Calu3 (cell line): ENCODE results near the gene ULK4. TPM values are rescaled to one million over a fixed set of nuclear protein-coding genes. Genes with fewer than 3 reads are reported as not detected.
A peak's percentile ranks its signal among the peaks of the same experiment; 100 is the strongest.
"Not testable (repeated sequence)": the region's sequence is repeated elsewhere in the genome, so short reads cannot be mapped to it uniquely, and the experiment has no call there.

ENCODE experiments used
- BruUV-seq: library from RNA; stranded (reverse); fragments of 400-500 nt; replicated peaks from 2 replicates; lab custom pipeline; 2021; lab: Mats Ljungman, UMichigan
- CTCF ChIA-PET: fragments of 300-600 bp; sonication (Branson Sonifier 250); formaldehyde crosslinking; loops from one replicate; lab custom pipeline; 2022; ENCODE audit warnings: antibody characterized with exemption; lab: Charles Lee
- DNase-seq: peaks from one replicate; pipeline ENCODE4 v3.0.0; 2022
- H3K27ac Mint-ChIP-seq: one replicate; pipeline ENCODE4 v1.8.0; 2022; ENCODE audit warnings: mixed read lengths; ENCODE audit not compliant: unreplicated experiment
- H3K27me3 Mint-ChIP-seq: one replicate; pipeline ENCODE4 v1.8.0; 2022; ENCODE audit warnings: mixed read lengths; ENCODE audit not compliant: unreplicated experiment
- H3K36me3 Mint-ChIP-seq: one replicate; pipeline ENCODE4 v1.8.0; 2022; ENCODE audit warnings: mild to moderate bottlenecking, moderate library complexity, mixed read lengths; ENCODE audit not compliant: insufficient read depth, unreplicated experiment
- H3K4me1 Mint-ChIP-seq: one replicate; pipeline ENCODE4 v1.8.0; 2022; ENCODE audit warnings: mild to moderate bottlenecking, low read depth, mixed read lengths; ENCODE audit not compliant: unreplicated experiment
- H3K4me3 Mint-ChIP-seq: one replicate; pipeline ENCODE4 v1.8.0; 2022; ENCODE audit warnings: mild to moderate bottlenecking, low read depth, moderate library complexity, mixed read lengths; ENCODE audit not compliant: unreplicated experiment
- H3K9me3 Mint-ChIP-seq: one replicate; pipeline ENCODE4 v1.8.0; 2022; ENCODE audit warnings: low read depth, mixed read lengths; ENCODE audit not compliant: unreplicated experiment
- intact Hi-C: fragments of 100-400 bp; cut with micrococcal nuclease; formaldehyde crosslinking; loops from one replicate; pipeline ENCODE4 v1.10.0; 2022; ENCODE audit not compliant: unreplicated experiment
- total RNA-seq: library from RNA; stranded (reverse); gene quantifications from 2 replicates; pipeline ENCODE4 v1.2.3, GENCODE V29; 2022
- TF ChIP-seq, protein P1 (sequence below): fragments of 200-600 bp; IDR thresholded peaks from one replicate; pipeline ENCODE4 v1.8.0; 2022; ENCODE audit warnings: antibody characterized with exemption; ENCODE audit not compliant: unreplicated experiment

ULK4 gene
- total RNA-seq, 1 experiment from 2014 or later = 8.7 TPM

DNA sequence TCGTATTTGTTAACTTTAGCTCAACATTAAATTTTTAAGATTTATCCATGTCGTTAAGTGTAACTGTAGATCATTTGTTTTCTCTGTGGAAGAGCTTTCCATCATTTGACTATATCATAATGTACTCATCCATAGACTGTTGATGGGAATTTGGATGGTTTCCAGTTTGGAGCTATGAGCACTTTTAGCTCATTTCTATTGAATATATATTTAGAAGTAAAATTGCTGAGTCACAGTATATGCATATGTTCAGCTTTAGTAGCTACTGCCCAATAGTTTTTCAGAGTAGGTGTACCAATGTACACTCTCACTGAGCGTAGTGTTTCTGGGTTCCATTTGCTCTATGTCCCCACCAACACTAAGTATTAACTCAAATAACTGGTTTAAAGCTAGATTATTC, 263.0 kb downstream of the ULK4 start:
- H3K27me3 Mint-ChIP-seq = no peaks in the 10 kb centered on the region
- no peak for DNase-seq
- H3K4me1 Mint-ChIP-seq = no peaks in the 10 kb centered on the region
- H3K36me3 Mint-ChIP-seq = no peaks in the 10 kb centered on the region
- TF ChIP-seq, protein P1, sequence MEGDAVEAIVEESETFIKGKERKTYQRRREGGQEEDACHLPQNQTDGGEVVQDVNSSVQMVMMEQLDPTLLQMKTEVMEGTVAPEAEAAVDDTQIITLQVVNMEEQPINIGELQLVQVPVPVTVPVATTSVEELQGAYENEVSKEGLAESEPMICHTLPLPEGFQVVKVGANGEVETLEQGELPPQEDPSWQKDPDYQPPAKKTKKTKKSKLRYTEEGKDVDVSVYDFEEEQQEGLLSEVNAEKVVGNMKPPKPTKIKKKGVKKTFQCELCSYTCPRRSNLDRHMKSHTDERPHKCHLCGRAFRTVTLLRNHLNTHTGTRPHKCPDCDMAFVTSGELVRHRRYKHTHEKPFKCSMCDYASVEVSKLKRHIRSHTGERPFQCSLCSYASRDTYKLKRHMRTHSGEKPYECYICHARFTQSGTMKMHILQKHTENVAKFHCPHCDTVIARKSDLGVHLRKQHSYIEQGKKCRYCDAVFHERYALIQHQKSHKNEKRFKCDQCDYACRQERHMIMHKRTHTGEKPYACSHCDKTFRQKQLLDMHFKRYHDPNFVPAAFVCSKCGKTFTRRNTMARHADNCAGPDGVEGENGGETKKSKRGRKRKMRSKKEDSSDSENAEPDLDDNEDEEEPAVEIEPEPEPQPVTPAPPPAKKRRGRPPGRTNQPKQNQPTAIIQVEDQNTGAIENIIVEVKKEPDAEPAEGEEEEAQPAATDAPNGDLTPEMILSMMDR = no peak
- no peak overlapping the region for H3K4me3 Mint-ChIP-seq
- no peaks in the 10 kb centered on the region for H3K9me3 Mint-ChIP-seq
- BruUV-seq = no TSS peak
- CTCF ChIA-PET = no interaction called here
- H3K27ac Mint-ChIP-seq = no peak overlapping the region
- intact Hi-C loops = no loop called here

GRCh38 chr3:41697702-41698101, 264.2 kb downstream of the ULK4 start:
- no peak overlapping the region for H3K27ac Mint-ChIP-seq
- no peak for DNase-seq
- intact Hi-C loops = no loop called here
- no peaks in the 10 kb centered on the region for H3K27me3 Mint-ChIP-seq
- no peaks in the 10 kb centered on the region for H3K36me3 Mint-ChIP-seq
- no peak overlapping the region for H3K4me3 Mint-ChIP-seq
- TF ChIP-seq, protein P1 = no peak
- H3K4me1 Mint-ChIP-seq = no peaks in the 10 kb centered on the region
- no TSS peak for BruUV-seq
- H3K9me3 Mint-ChIP-seq = no peaks in the 10 kb centered on the region
- CTCF ChIA-PET = no interaction called here

GRCh38 chr3:41695806-41696205, 266.1 kb downstream of the ULK4 start:
- BruUV-seq, H3K4me3 Mint-ChIP-seq, H3K27ac Mint-ChIP-seq, H3K36me3 Mint-ChIP-seq, intact Hi-C loops, H3K27me3 Mint-ChIP-seq, CTCF ChIA-PET, H3K9me3 Mint-ChIP-seq, DNase-seq: not testable (repeated sequence)
- H3K4me1 Mint-ChIP-seq = peaks cover 12% of the 10 kb centered on the region

- H3K36me3 Mint-ChIP-seq = no peaks in the 10 kb centered on the region
- DNase-seq = no peak
- CTCF ChIA-PET = no interaction called here
- H3K27ac Mint-ChIP-seq = no peak overlapping the region
- H3K9me3 Mint-ChIP-seq = no peaks in the 10 kb centered on the region
- H3K4me1 Mint-ChIP-seq = peaks cover 16% of the 10 kb centered on the region
- TF ChIP-seq, protein P1 = no peak
- BruUV-seq = no TSS peak
- intact Hi-C loops = no loop called here
- no peak overlapping the region for H3K4me3 Mint-ChIP-seq
- no peaks in the 10 kb centered on the region for H3K27me3 Mint-ChIP-seq
Measured at GRCh38 chr3:41693799-41694198, 268.1 kb downstream of the ULK4 start.

DNA sequence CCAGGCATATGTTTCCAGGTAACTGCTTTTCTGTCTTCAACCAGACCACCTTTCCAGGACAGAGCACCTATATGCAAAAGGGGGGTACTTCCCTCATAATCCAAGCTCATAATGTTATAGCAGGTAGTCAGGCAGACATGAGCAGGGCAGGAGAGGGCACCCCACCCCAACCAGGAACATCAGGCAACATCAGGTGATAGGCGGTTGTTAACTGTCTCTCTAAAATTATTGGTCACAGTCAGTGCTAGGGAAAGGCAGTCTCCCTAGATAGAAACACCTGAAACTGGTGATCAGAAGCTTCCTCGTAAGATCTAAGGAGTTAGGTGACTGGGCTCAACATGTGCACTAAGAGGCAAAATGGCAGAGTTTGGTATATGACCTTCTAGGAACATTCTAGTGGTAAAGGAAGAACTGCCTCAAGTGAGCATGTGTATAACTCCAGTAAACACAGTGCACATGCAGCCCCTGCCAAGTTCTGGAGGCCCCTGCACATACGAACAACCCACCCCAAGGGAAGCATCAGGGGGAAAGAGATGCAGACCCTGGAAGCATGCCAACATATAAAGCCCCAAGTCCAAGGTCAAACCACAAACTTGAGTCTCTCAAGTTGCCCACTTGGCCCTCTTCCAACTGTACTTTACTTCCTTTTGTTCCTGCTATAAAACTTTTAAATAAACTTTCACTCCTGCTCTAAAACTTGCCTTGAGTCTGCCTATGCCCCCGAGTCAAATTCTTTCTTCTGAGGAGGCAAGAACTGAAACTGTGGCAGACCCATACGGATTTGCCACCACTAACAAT, 270.9 kb downstream of the ULK4 start:
- TF ChIP-seq, protein P1 = no peak
- no TSS peak for BruUV-seq
- H3K36me3 Mint-ChIP-seq = no peaks in the 10 kb centered on the region
- H3K27ac Mint-ChIP-seq = no peak overlapping the region
- no peaks in the 10 kb centered on the region for H3K27me3 Mint-ChIP-seq
- peaks cover 16% of the 10 kb centered on the region for H3K4me1 Mint-ChIP-seq
- CTCF ChIA-PET = no interaction called here
- H3K9me3 Mint-ChIP-seq = no peaks in the 10 kb centered on the region
- no peak overlapping the region for H3K4me3 Mint-ChIP-seq
- DNase-seq = peak; percentile 24
- intact Hi-C loops = no loop called here
